GM21526 (cell line): ENCODE data around the gene TMEM108.

Experiments used
- ATAC-seq: cut with Tn5 transposase; IDR thresholded peaks from one replicate; pipeline ENCODE4 v1.9.1; 2021; ENCODE audit warnings: moderate library complexity; ENCODE audit not compliant: unreplicated experiment, low FRiP score

TMEM108 gene

DNA sequence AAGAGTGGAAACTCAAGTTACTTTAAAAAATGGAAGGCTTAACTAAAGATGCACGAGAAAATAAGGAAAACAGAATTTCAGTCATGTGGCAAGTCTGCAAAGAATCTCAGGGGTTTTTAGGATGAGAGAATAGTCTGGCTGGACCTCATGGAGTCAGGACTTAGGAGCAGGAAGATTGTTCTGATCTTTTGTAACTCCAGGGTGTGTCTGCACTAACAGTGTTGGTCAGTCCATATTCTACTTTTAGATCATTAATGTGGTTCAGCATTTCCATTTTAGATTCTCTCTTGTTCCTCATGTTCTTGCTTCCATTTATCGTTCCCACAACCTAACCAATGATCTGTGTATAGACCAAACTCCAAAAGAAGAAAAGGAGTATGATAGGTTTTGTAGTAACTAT, 15.3 kb downstream of the TMEM108 start:
- ATAC-seq, result no peak

DNA sequence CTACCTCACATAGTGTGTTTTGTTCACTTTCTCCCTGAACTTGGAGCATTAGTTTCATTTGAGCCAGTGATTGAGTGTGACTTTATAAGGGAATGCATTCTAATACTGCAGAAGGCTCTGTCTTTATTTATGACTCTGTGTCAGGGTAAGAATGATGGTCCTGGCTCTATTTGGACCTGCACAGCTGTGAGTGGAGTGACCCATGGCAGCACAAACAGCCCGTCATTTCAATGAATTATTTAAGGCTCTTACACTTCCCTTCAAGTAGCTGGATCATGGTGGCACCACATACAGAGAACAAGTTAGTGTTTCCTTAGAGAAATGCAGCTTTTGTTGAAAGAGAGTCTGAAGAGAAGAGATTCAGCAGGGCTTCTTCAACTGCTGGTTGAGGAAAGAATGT, 16.4 kb downstream of the TMEM108 start:
- ATAC-seq, result no peak

DNA sequence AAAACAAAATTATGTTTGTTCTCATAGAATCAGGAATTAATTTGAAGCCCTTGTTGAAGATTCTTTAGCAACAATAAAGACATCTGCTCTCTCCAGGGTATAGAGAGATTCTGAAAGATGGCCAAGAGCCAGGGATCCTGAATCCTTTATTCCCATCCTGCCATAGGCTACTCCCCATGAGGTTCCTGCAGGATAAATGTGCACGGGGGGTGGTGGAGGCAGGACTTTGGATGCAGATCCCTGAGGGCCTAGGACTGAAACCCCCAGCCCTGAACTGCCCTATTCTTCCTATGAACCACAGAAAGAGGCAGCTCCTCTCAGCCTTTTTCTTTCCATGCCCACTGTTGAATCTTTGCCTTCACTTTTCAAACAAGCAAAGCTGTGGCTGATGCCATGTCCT, 17.1 kb downstream of the TMEM108 start:
- ATAC-seq, result no peak

DNA sequence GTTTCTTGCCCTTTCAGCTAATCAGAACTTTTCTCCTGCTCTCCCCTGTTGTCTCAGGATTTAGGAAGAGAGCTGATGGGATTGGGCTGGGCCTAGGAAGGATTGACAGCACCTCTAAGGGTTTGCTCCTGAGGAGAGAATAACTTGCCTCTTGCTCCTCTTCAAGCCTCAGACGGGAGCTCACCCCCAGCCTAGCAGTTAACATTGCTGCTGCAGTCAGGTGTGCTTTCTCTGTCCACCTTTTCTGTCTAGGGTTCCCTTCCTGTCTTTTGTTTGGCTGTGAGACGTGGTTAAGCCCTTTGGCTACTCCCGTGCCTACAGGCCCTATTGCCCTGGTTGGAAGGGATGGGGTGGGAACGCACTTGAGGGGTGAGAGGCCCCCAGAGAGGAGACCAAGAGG, 20.1 kb downstream of the TMEM108 start:
- no peak for ATAC-seq

DNA sequence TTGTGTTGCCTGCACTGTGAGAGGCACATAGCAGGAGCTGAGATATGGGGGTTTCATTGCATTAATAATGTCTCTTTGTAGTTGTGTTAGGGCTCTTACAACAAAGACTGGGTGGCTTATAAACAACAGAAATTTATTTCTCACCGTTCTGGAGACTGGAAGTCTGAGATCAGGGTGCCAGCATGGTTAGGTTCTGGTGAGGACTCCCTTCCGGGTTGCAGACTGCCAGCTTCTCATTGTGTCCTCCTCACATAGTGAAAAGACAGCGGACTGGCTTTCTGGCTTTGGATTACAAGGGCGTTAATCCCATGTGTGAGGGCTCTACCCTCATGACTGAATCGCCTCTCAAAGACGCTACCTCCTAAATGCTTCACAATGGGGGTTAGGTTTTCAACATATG, 20.6 kb downstream of the TMEM108 start:
- ATAC-seq, result no peak

DNA sequence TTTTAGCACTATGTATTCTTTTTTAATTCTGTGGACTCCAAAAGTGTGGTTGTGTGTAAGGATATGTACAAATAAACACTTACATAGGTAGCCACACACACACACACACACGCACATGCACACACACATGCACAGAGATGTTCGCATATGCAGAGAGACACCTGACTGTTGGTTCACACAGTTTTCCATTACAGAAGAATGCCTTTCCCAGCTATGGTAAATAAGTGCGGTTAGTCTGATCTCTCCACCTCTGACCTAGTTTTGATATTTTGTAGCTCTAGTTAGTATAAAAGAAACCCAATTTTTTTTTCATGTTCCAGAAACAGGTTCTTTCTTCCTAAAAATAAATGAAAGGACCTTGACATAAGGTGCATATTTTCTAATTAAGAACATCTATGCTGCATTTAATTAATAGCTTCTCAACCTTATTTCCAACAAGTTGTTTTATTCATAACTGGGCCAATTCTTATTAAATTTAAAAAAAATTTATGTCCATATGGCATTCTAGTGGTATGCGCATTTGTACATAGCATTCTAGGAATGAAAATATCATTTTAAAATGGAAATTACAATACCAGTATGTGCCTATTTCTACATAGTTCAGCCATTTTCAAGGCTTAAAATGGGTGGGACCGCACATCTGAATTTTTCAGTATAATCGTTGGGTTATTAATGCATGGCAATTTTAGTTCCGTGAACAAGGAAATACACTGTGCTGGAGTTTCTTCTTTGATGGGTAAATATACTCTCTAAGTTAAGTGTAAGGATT, 27.2 kb downstream of the TMEM108 start:
- no peak for ATAC-seq

DNA sequence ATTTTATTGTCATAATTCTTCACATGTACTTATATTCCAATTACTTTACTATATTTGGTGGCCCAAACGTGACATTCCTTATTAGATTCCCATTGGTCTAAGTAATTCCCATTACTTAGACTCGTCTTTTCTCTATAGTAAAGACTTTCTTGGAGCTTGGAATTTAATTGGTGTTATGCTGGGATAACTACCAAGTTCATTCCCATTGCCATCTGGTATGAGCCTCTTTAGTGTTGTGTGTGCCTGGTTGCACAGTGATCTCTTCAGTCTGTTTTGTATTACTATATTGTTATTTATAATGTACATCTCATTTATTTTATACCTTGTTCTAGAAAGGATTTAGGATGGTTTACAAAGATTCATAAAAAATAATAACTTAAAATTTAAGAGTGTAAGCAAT, 27.8 kb downstream of the TMEM108 start:
- ATAC-seq, result no peak

DNA sequence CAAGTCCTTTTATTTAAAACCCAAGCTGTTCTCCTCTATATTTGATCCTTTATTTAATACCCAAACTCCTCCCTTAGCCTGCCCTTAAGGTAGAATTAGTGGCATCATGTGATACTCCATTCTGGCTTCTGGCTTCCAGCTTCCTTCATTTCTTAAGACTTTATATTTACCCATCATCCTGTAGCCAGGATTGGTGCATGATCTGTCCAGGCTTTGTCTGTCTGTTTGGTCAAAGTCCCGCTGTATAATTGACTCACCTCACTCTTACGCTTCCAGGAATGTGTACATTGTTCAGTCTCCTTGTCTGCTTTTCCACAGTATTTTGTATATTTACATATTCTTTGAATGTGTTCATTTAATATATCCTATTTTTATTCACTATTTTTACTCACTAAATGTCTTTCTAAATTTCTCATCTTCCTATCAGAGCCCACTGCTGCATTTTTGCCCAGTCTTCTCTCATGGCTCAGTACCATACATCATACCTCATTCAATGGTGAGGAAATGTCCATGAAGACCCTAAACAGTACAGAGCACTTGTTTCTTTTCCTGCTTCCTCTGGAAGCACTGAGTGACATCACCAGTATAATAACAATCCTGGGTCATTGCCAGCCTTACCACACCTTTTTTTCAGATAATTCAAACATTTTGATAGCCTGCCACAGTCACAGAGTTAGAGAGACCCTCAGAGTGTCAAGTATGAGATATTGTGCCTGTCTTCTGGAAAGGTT, 31.5 kb downstream of the TMEM108 start:
- no peak for ATAC-seq

DNA sequence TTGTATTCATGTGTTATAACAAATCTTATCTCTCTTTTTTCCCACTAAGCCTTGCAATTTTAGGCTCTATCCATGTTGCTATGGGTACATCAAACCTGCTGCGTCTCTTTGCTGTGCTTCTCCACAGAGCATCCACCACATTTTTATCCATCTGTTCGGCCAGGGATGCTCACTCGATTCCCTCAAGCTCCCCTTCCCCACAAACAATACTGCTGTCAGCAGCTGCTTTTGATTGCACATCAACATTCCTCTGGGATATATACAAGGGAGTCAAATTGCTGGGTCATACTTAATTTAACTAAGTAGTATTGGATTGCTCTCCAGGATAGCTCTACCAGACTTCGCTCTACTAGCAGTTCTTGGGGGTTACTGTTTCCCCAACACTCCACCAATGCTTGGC, 36.8 kb downstream of the TMEM108 start:
- no peak for ATAC-seq

DNA sequence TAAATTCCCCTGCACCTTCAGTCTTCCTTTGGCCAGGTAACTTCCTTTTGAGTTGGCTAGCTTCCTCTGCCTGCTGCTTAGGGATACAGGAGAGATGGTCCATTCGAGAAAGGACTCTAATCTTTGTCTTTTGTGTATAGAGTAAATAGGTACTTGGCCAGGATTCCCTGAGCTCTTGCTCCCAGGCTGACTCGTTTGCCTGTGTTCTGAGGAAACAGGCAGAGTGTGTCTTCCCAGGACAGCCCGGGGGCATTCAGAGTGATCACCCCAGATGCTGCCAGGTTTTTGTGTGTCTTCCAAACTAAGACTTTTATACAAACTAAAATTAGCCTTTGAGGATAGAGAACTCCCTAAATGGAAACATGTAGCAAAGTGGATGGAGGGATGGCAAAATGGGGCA, 39.5 kb downstream of the TMEM108 start:
- ATAC-seq, result no peak

DNA sequence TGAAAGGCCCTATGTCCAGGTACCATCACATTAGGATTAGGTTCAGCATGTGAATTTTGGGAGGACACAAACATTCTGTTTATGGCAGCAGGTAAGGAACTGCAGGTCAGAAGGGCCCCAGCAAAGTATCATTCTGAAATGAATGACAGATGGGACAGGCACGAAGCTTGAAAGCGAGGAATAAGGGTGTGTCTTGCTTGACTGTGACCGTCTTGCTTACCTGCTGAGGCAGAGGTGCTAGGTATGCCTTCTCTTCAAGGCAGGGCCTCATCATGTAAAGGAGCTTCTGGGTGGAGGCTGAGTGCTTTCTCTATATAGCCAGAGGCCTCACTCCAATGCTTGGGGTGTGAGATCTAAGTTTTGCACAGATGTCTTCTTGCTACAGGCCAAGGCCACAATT, 41.4 kb downstream of the TMEM108 start:
- no peak for ATAC-seq

DNA sequence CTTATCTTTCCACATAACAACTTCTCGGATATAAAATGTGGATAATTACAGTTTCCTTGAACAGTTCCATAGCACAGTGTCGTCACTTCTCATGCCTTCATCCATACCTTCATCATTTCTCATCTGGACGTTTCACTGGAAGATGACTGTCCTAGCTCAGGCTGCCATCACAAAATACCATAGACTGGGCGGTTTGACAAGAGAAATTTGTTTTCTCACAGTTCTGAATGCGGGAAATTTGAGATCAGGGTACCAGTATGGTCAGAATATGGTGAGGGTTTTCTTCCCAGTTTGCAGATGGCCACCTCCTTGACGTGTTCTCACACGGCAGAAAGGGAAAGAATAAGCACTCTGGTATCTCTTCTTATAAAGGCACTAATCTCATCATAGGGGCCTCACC, 42.8 kb downstream of the TMEM108 start:
- ATAC-seq, result no peak

DNA sequence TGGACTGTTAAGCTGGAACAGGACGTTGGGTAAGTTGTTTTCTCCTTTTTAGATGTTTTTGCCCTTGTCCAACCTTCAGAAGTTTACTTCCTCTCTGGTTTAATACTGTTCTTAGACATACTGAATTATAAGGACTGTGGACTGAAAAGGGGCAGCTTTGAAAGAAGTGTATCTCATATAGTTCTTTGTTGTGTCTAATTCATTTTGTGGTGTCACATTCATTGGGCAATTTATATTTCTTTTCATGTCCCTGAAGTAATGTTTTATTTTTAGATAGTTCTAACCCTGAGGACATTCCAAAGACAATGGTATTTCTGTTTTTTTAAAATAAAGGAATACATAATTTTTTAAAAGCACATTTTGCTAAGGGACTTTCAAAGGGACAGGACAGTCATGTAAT, 45.2 kb downstream of the TMEM108 start:
- no peak for ATAC-seq

DNA sequence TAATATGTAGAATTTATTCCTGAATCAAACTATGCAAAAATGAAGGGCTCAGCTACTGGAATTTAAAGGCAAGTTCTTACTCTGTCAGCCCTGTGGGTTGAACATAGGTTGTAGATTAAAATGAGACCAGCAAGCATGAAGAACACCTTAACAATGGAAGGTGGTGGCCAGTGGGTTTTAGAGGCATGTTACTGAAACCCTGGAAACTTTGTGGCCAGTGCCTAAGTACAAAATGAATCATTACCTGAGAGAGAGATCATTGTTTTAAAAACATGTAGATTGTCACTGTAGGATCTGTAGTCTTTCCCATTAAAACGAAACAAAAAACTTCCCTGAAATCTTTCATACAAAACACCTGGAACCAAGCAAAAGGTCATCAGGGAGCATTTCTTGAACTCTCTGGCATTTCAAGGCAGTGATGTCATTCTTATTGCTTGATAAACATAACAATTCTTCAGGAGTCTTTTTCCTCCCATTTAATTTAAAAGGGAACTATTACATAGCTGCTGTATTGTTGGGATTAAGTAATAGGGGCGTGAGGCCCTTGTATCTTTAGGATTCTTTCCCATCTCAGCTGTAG, 51.8 kb downstream of the TMEM108 start:
- ATAC-seq, result no peak

DNA sequence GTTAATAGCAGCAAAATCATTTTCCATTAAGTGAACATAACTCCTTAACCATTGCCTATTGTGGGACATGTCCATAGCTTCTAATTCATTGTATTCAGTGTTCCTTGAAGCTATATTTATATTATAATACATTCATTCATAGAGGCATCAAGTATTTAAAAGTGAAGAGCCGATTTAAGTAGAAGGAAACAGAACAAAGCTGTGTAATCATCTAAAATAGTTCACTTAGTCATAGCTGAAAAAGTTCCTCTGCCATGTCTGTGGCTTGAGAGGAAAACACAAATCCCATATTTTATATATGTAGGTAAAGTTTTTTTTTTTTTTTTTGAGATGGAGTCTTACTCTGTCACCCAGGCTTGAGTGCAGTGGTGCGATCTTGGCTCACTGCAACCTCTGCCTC, 54.5 kb downstream of the TMEM108 start:
- no peak for ATAC-seq

DNA sequence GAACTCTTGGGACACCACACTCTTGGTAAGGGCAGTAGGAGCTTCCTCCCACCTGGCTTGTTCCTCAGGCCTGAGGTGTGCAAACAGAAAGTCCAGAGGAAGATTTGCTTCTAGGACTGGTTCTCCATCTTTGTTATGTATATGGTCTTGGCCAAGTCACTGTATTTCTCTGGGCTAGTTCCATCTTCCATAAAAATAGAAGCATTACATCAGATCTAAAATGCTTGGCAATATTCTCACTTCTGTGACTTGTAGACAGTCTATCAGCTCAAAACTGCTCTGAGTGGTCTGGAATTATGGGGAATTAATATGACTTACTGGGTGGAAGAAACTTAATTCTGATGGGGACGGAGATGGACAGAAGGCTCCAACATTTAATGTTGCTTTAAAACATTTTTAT, 55.2 kb downstream of the TMEM108 start:
- ATAC-seq, result no peak

DNA sequence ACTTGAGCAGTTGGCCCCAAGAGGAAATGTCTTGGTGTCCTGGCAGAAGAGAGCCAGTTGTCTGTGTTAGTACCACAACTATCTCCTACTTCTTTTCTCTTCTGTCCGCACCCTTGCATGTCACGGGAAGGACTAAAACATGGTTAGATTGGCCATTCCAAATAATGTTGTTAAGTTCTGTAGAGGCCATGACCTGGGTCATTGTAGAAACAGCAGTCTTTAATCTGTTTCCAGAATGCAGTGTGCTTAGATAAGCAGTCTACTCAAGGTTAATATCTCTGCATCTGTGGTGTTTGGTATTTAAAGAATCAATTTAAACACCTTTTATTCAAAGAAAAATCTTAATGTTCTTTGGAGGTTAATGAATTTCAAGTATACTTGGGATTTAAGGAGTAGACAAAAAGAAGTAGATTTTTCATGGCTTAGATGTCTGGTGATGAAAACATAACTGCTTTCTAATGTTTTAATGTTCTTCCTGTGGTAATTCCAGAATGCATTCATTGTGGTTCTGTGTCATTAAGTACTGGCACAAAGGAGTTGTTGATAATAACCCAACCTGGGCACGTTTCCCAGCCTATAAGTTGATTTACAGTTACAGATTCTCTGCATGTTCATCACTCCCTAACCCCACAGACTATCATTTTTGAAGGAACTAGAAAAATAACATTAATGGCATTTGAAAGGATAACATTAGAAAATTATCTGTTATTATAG, 58.9 kb downstream of the TMEM108 start:
- no peak for ATAC-seq

DNA sequence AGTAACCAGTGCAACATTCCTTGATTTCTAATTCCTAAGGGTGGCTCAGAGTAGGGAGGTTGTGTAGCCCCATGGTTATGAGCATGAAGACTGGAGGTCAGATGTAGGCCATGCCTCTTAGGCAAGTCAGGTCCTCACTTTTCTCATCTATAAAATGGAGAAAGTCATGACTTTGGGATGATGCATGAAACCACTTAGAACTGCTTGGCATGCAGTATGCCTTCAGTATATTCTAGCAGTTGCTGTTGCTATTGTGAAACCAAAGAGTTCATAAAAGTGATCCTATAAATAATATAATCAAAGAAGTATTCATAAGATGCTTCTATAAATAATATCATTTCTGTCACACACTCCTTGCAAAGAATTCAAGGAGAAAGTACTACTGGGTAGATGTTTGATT, 65.5 kb downstream of the TMEM108 start:
- no peak for ATAC-seq

DNA sequence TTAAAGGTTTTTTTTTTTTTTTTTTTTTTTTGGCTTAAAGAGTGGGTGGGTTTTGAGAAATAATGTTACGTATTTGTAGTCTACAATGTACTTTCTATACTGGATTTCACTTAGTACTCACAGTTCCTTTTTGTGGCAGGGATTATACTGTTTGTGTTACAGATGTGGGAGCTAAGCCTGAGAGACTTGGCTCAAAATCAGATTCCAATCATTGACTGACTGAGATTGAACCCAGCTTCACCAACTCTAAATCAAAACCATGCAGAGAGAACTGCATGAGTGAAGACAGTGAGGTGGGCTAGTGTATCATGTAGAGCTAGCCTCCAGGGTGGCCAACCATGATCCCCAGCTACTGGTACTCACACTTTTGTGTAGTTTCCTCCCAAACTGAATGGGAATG, 68.0 kb downstream of the TMEM108 start:
- ATAC-seq, result no peak

DNA sequence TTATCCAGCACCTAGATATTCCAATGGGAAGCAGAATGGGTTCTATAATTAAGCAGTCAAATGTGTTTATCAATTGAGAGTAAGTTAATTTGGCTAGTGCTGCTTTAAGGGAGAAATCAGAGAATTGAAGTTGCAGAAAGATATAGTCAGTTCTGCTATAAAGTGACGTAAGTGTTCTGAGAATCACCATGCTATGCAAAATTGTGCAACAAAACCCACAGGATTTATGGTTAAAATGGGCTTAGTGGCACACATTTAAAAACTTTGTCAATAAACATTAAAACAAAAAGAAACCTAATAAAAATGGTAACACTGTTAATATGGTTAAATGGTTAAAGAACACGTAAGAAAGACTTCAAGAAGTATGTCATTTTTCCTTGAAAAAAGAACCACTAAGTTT, 74.5 kb downstream of the TMEM108 start:
- ATAC-seq, result no peak

DNA sequence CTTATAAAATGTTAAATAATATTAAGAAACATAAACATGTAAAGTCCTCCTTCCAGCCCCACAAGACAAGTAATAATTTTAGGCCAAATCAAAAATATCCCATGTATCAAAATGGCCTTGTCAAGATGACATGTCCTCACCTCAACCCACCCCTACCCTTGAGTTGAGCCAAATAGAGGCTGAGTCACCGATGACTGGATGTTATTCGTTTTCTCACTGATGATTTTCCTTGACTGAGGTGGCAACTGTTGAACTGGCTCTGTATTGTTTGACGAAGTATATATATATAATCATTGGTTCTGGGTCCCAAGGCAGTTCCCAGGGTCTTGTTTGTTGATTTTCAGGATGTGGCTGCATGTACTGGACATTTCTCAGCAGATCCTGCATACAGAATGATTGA, 75.3 kb downstream of the TMEM108 start:
- no peak for ATAC-seq
